OCI-LY7 (cell line): ENCODE measurements around the gene SNIP1.
"Not testable (repeated sequence)": the region's sequence is repeated elsewhere in the genome, so short reads cannot be mapped to it uniquely, and the experiment has no call there.

Source experiments
- CTCF ChIP-seq: fragments of 200-600 bp; sonication (generic); conservative IDR thresholded peaks from 2 replicates; pipeline ENCODE4 v1.5.1; 2014; ENCODE audit warnings: mild to moderate bottlenecking, antibody characterized with exemption, low read length, moderate library complexity, mixed read lengths
- EZH2phosphoT487 ChIP-seq: fragments of 200-600 bp; sonication (generic); IDR thresholded peaks from 2 replicates; pipeline ENCODE4 v1.6.1; 2018; ENCODE audit warnings: low read depth, borderline replicate concordance, mild to moderate bottlenecking, mixed run types, antibody characterized with exemption, low read length, moderate library complexity, mixed read lengths

DNA sequence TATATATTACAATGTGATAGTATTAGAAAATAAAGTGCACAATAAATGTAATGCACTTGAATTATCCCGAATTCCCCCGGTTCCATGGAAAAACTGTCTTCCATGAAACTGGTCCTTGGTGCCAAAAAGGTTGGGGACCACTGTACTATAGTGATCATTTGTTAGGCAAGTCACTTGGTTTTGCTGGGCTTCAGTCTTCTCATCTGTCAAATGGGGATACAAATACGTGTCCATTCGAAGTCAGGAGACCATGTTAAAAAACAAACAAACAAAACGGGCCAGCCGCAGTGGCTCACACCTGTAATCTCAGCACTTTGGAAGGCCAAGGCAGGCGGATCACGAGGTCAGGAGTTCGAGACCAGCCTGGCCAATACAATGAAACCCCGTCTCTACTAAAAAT lies 14.9 kb downstream of the SNIP1 start:
- TF ChIP-seq CTCF, EZH2phosphoT487: not testable (repeated sequence)
